Endodermal cell (in vitro differentiated cells): Measurements from ENCODE around the gene NALF2. TPM values are rescaled to one million over a fixed set of nuclear protein-coding genes. Genes with fewer than 3 reads are reported as not detected.

ENCODE experiments used
- DNase-seq: peaks from one replicate; pipeline ENCODE4 v3.0.0-alpha.2; 2017
- H3K27ac ChIP-seq: 2 replicates; pipeline ENCODE4 v1.5.1; 2013; ENCODE audit warnings: mild to moderate bottlenecking, low read depth, low read length, moderate library complexity
- H3K27me3 ChIP-seq: 2 replicates; pipeline ENCODE4 v1.6.1; 2013; ENCODE audit warnings: mild to moderate bottlenecking, low read length, moderate library complexity; ENCODE audit not compliant: insufficient read depth, control insufficient read depth, poor library complexity, severe bottlenecking
- H3K36me3 ChIP-seq: 2 replicates; pipeline ENCODE4 v1.7.0; 2013; ENCODE audit warnings: mild to moderate bottlenecking, low read length, moderate library complexity; ENCODE audit not compliant: control insufficient read depth, insufficient read depth
- H3K4me1 ChIP-seq: one replicate; pipeline ENCODE4 v1.7.0; 2013; ENCODE audit warnings: low read length; ENCODE audit not compliant: control insufficient read depth, insufficient read depth
- H3K4me3 ChIP-seq: 2 replicates; pipeline ENCODE4 v1.5.1; 2013; ENCODE audit warnings: mild to moderate bottlenecking, low read length, moderate library complexity
- H3K9ac ChIP-seq: 2 replicates; pipeline ENCODE4 v1.6.1; 2013; ENCODE audit warnings: mild to moderate bottlenecking, low read length, moderate library complexity; ENCODE audit not compliant: poor library complexity, severe bottlenecking; ENCODE audit errors: extremely low read depth
- H3K9me3 ChIP-seq: 2 replicates; pipeline ENCODE4 v1.6.1; 2013; ENCODE audit warnings: mild to moderate bottlenecking, low read length, moderate library complexity; ENCODE audit not compliant: control insufficient read depth
- H3K27ac Mint-ChIP-seq: 2 replicates; pipeline ENCODE4 v1.8.0; 2020; ENCODE audit warnings: mixed read lengths
- H3K27me3 Mint-ChIP-seq: 2 replicates; pipeline ENCODE4 v1.8.0; 2021; ENCODE audit warnings: mild to moderate bottlenecking, mixed read lengths; ENCODE audit not compliant: insufficient read depth
- H3K36me3 Mint-ChIP-seq: 2 replicates; pipeline ENCODE4 v1.8.0; 2020; ENCODE audit warnings: low read depth, mixed read lengths
- H3K4me1 Mint-ChIP-seq: 2 replicates; pipeline ENCODE4 v1.8.0; 2020; ENCODE audit warnings: mixed read lengths
- H3K4me3 Mint-ChIP-seq: 2 replicates; pipeline ENCODE4 v1.8.0; 2020; ENCODE audit warnings: mild to moderate bottlenecking, moderate library complexity, mixed read lengths
- H3K9me3 Mint-ChIP-seq: 2 replicates; pipeline ENCODE4 v1.8.0; 2020; ENCODE audit warnings: mild to moderate bottlenecking, mixed read lengths
- CTCF ChIP-seq: fragments of 200-600 bp; sonication (generic); conservative IDR thresholded peaks from 2 replicates; pipeline ENCODE4 v1.5.0; 2021; ENCODE audit warnings: antibody characterized with exemption, mild to moderate bottlenecking
- WGBS, 2 experiments: methylation state at CpG; one replicate each; pipeline versions ENCODE4 v1.1.5 to v1.1.7; 2013; ENCODE audit warnings: missing lambda C conversion rate in 2 of 2, mixed read lengths in 1 of 2; ENCODE audit not compliant: insufficient coverage in 1 of 2, insufficient read length in 1 of 2; 5-methylcytosine and 5-hydroxymethylcytosine counted together
- total RNA-seq, 2 donors: library from RNA; stranded (reverse); fragmentation: NEBNext Ultra II Directional in 1 of 2; extraction: Animal tissue kit (Norgen Biotek cat#: 25700) in 1 of 2; gene quantifications; 2 replicates in 1 of 2; 3 replicates in 1 of 2; pipeline ENCODE4 v1.2.1, GENCODE V29; 2021

NALF2 gene
- total RNA-seq, 2 donors from 2014 or later, result 43.1 to 56.4 TPM

- no peak for DNase-seq
- Histone ChIP-seq H3K9ac (no peak overlapping the region), H3K27ac (no peak overlapping the region), H3K27me3 (no peaks in the 10 kb centered on the region), H3K9me3 (no peaks in the 10 kb centered on the region), H3K4me1 (no peaks in the 10 kb centered on the region), H3K36me3 (no peaks in the 10 kb centered on the region), H3K4me3 (no peak overlapping the region)
- TF ChIP-seq CTCF, result no peak
- Mint-ChIP-seq H3K36me3 (no peaks in the 10 kb centered on the region), H3K27me3 (peaks cover 4% of the 10 kb centered on the region), H3K4me3 (no peak overlapping the region), H3K4me1 (no peaks in the 10 kb centered on the region), H3K27ac (no peak overlapping the region), H3K9me3 (peaks cover 44% of the 10 kb centered on the region)
- 76 to 88% methylated on average over 2 to 3 of the region's 4 CpGs for WGBS, 2 experiments
Observed at GRCh38 chrX:69469975-69470374, 34.2 kb upstream of the NALF2 start.

GRCh38 chrX:69489625-69490024 is 14.5 kb upstream of the NALF2 start:
- Mint-ChIP-seq H3K27me3 (no peaks in the 10 kb centered on the region), H3K4me3 (no peak overlapping the region), H3K27ac (no peak overlapping the region), H3K9me3 (peaks cover 68% of the 10 kb centered on the region), H3K36me3 (no peaks in the 10 kb centered on the region), H3K4me1 (peaks cover 6% of the 10 kb centered on the region)
- H3K9ac ChIP-seq, result no peak overlapping the region
- no peak for DNase-seq
- no peak for TF ChIP-seq CTCF
- H3K9me3 ChIP-seq, result no peaks in the 10 kb centered on the region
- H3K36me3 ChIP-seq, result no peaks in the 10 kb centered on the region
- no peak overlapping the region for H3K27ac ChIP-seq
- H3K27me3 ChIP-seq, result no peaks in the 10 kb centered on the region
- no peaks in the 10 kb centered on the region for H3K4me1 ChIP-seq
- H3K4me3 ChIP-seq, result no peak overlapping the region

GRCh38 chrX:69493193-69493592 is 10.9 kb upstream of the NALF2 start:
- Histone ChIP-seq H3K27me3 (no peaks in the 10 kb centered on the region), H3K9ac (no peak overlapping the region), H3K4me3 (no peak overlapping the region), H3K4me1 (no peaks in the 10 kb centered on the region), H3K36me3 (no peaks in the 10 kb centered on the region), H3K27ac (no peak overlapping the region), H3K9me3 (no peaks in the 10 kb centered on the region)
- H3K4me1 Mint-ChIP-seq, result peaks cover 6% of the 10 kb centered on the region
- peaks cover 9% of the 10 kb centered on the region for H3K27me3 Mint-ChIP-seq
- peak; percentile 69 for TF ChIP-seq CTCF
- H3K4me3 Mint-ChIP-seq, result no peak overlapping the region
- peaks cover 67% of the 10 kb centered on the region for H3K9me3 Mint-ChIP-seq
- H3K27ac Mint-ChIP-seq, result no peak overlapping the region
- 29% methylated on average over 5 of the region's 5 CpGs; no CpG with 5 or more reads in 1 of the 2 experiments for WGBS, 2 experiments
- H3K36me3 Mint-ChIP-seq, result no peaks in the 10 kb centered on the region
- peak; percentile 87 for DNase-seq
